Endothelial cell of umbilical vein (primary cell): ENCODE data around the gene SAAL1.

Experiments
- EZH2 ChIP-seq: IDR thresholded peaks from 2 replicates; pipeline ENCODE4 v1.6.1; 2012; ENCODE audit warnings: borderline replicate concordance, low read depth, mild to moderate bottlenecking, moderate library complexity, low read length, inconsistent platforms; ENCODE audit not compliant: severe bottlenecking
- JUN ChIP-seq: IDR thresholded peaks from 2 replicates; pipeline ENCODE4 v1.6.1; 2011; ENCODE audit warnings: borderline replicate concordance, low read depth; ENCODE audit not compliant: insufficient read length, insufficient read depth
- POLR2A ChIP-seq: IDR thresholded peaks from 2 replicates; pipeline ENCODE4 v1.6.1; 2012; ENCODE audit warnings: low read depth, mild to moderate bottlenecking, control low read depth, low read length
- TF ChIP-seq, protein P1 (sequence below): IDR thresholded peaks from 2 replicates; pipeline ENCODE4 v1.6.1; 2011; ENCODE audit not compliant: insufficient read depth, insufficient read length
- TF ChIP-seq, protein P2 (sequence below), 2 donors: IDR thresholded peaks; 1 replicate in 1 of 2; 2 replicates in 1 of 2; pipeline ENCODE4 v1.5.1; 2011; ENCODE audit warnings: low read length in 2 of 2, mild to moderate bottlenecking in 2 of 2, moderate library complexity in 2 of 2, control low read depth in 1 of 2, inconsistent platforms in 1 of 2, low read depth in 1 of 2; ENCODE audit not compliant: insufficient read depth in 1 of 2; ENCODE audit errors: extremely low read depth in 1 of 2

DNA sequence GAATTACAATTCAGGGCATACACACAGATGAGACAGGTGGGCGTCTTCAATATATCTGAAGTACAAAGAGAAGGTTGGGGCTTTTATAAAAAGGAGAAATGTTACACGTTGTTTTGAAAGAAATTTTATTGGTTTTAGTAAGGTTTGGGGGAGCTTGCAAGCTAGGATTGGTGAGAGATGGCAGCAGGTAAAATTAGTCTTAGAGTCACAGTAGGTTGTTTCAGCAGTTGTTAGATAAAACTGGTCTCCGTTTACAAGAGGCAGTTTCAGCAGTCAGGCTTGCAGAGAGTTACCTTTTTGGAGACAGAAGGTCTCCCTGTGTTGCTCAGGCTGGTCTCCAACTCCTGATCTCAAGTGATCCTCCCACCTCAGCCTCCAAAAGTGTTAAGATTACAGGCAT is 2.4 kb upstream of the SAAL1 start:
- TF ChIP-seq, protein P1, sequence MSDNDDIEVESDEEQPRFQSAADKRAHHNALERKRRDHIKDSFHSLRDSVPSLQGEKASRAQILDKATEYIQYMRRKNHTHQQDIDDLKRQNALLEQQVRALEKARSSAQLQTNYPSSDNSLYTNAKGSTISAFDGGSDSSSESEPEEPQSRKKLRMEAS, result no peak
- TF ChIP-seq EZH2, result no peak
- TF ChIP-seq, protein P2, sequence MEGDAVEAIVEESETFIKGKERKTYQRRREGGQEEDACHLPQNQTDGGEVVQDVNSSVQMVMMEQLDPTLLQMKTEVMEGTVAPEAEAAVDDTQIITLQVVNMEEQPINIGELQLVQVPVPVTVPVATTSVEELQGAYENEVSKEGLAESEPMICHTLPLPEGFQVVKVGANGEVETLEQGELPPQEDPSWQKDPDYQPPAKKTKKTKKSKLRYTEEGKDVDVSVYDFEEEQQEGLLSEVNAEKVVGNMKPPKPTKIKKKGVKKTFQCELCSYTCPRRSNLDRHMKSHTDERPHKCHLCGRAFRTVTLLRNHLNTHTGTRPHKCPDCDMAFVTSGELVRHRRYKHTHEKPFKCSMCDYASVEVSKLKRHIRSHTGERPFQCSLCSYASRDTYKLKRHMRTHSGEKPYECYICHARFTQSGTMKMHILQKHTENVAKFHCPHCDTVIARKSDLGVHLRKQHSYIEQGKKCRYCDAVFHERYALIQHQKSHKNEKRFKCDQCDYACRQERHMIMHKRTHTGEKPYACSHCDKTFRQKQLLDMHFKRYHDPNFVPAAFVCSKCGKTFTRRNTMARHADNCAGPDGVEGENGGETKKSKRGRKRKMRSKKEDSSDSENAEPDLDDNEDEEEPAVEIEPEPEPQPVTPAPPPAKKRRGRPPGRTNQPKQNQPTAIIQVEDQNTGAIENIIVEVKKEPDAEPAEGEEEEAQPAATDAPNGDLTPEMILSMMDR (IDR thresholded peaks at IDR 0.05; ENCODE audit: extremely low read depth in 1 of 2, insufficient read depth in 1 of 2, low read depth in 1 of 2, low read length in 2 of 2), result no peak
- no peak for TF ChIP-seq POLR2A
- no peak for TF ChIP-seq JUN
